Ascending aorta (tissue), 2 donors: Measurements from ENCODE around the gene ELOVL6. TPM values are rescaled to one million over a fixed set of nuclear protein-coding genes. Genes with fewer than 3 reads are reported as not detected.
"Not testable (repeated sequence)": the region's sequence is repeated elsewhere in the genome, so short reads cannot be mapped to it uniquely, and the experiment has no call there.

Source experiments
- DNase-seq, 2 donors: peaks; one replicate each; pipeline ENCODE4 v3.0.0-alpha.2; 2019; ENCODE audit warnings: low spot score in 2 of 2
- H3K27ac ChIP-seq, 2 donors: fragments of 200-600 bp; sonication (generic); one replicate each; pipeline ENCODE4 v1.5.1; 2016 to 2017; ENCODE audit warnings: mild to moderate bottlenecking in 1 of 2
- H3K27me3 ChIP-seq: fragments of 200-600 bp; sonication (generic); one replicate; pipeline ENCODE4 v1.5.1; 2017
- H3K36me3 ChIP-seq, 2 donors: fragments of 200-600 bp; sonication (generic); one replicate each; pipeline ENCODE4 v1.5.1; 2016
- H3K4me1 ChIP-seq, 2 donors: fragments of 200-600 bp; sonication (generic); one replicate each; pipeline ENCODE4 v1.5.1; 2016 to 2017; ENCODE audit warnings: mild to moderate bottlenecking in 1 of 2
- H3K4me3 ChIP-seq, 2 donors: fragments of 200-600 bp; sonication (generic); one replicate each; pipeline ENCODE4 v1.5.1; 2016 to 2017; ENCODE audit warnings: mild to moderate bottlenecking in 1 of 2
- H3K9me3 ChIP-seq, 2 donors: fragments of 200-600 bp; sonication (generic); one replicate each; pipeline ENCODE4 v1.5.1; 2016
- intact Hi-C: fragments of 100-400 bp; cut with DNase I; formaldehyde crosslinking; loops from one replicate; pipeline ENCODE4 v1.15.1; 2023
- total RNA-seq: library from RNA; depleted of rRNA; stranded (reverse); fragments of >200 nt; gene quantifications from one replicate; pipeline ENCODE4 v1.1.0, GENCODE V29; 2016
- TF ChIP-seq, protein P1 (sequence below), 3 experiments: fragments of 200-600 bp in 2 of 3; fragments of 450-650 bp in 1 of 3; sonication (generic) in 2 of 3; IDR thresholded peaks; one replicate each; pipeline ENCODE4 v1.5.1; 2016 to 2019; ENCODE audit warnings: antibody characterized with exemption in 3 of 3, mild to moderate bottlenecking in 1 of 3, moderate library complexity in 1 of 3

Gene ELOVL6
- total RNA-seq, 1 donor from 2014 or later: 0.64 TPM

DNA sequence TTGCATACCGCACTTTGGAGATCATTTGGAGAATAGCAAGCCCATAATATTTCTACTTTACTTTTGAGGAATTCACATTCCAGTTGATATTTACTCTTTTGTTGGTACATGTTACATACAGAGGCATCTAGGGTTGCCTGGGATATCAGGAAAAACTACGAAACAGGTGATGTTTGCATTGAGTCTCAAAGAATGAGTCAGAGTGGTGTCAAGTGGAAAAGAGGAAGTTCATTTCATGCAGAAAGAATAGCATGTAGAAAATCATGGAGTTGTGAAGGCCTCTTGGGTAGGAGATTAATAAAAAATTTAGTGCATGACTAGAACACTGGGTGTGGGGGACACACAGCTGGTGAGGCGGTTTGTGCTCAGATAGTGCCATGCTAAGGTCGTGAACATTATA is 33.5 kb upstream of the ELOVL6 start:
- Histone ChIP-seq H3K4me1 (no peaks in the 10 kb centered on the region), H3K27ac (no peak overlapping the region), H3K36me3 (no peaks in the 10 kb centered on the region), H3K27me3 (no peaks in the 10 kb centered on the region), H3K4me3 (no peak overlapping the region), H3K9me3 (no peaks in the 10 kb centered on the region)
- TF ChIP-seq, protein P1, sequence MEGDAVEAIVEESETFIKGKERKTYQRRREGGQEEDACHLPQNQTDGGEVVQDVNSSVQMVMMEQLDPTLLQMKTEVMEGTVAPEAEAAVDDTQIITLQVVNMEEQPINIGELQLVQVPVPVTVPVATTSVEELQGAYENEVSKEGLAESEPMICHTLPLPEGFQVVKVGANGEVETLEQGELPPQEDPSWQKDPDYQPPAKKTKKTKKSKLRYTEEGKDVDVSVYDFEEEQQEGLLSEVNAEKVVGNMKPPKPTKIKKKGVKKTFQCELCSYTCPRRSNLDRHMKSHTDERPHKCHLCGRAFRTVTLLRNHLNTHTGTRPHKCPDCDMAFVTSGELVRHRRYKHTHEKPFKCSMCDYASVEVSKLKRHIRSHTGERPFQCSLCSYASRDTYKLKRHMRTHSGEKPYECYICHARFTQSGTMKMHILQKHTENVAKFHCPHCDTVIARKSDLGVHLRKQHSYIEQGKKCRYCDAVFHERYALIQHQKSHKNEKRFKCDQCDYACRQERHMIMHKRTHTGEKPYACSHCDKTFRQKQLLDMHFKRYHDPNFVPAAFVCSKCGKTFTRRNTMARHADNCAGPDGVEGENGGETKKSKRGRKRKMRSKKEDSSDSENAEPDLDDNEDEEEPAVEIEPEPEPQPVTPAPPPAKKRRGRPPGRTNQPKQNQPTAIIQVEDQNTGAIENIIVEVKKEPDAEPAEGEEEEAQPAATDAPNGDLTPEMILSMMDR (IDR thresholded peaks at IDR 0.05): no peak
- intact Hi-C loops: no loop called here
- DNase-seq: no peak

- no peaks in the 10 kb centered on the region for H3K27me3 ChIP-seq
- no peak for DNase-seq
- TF ChIP-seq, protein P1 (IDR thresholded peaks at IDR 0.05): no peak
- intact Hi-C loops: no loop called here
- H3K4me1 ChIP-seq: no peaks in the 10 kb centered on the region
- H3K9me3 ChIP-seq: no peaks in the 10 kb centered on the region
- H3K4me3 ChIP-seq: no peak overlapping the region
- no peak overlapping the region for H3K27ac ChIP-seq
- no peaks in the 10 kb centered on the region for H3K36me3 ChIP-seq
Measured at GRCh38 chr4:110229266-110229665, 30.9 kb upstream of the ELOVL6 start.

GRCh38 chr4:110224812-110225211 is 26.4 kb upstream of the ELOVL6 start:
- no peak overlapping the region for H3K27ac ChIP-seq
- no peaks in the 10 kb centered on the region for H3K36me3 ChIP-seq
- intact Hi-C loops: no loop called here
- TF ChIP-seq, protein P1 (IDR thresholded peaks at IDR 0.05): no peak
- no peak overlapping the region for H3K4me3 ChIP-seq
- DNase-seq: no peak
- H3K27me3 ChIP-seq: no peaks in the 10 kb centered on the region
- H3K9me3 ChIP-seq: no peaks in the 10 kb centered on the region
- H3K4me1 ChIP-seq: no peaks in the 10 kb centered on the region

DNA sequence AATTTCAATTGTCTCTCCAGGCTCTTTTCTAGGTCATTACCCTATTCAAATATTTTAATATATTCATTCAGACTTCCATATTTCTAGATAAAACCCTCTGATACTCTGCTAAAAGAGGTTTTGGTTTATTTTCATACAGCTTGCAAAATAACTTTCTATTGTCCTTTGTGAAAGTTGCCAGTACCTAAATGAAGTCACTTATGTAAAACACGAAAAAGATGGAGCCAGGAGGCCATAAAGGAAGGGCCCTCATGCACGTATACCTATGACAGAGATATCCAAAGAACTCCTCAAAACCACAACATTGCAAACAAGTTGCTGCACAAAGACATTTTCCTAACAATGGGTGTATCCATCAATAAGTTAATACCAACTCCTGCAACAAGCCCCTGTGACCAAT is 25.7 kb upstream of the ELOVL6 start:
- H3K9me3 ChIP-seq: peaks cover 0 to under 1% of the 10 kb centered on the region in 2 donors
- intact Hi-C loops: no loop called here
- H3K4me3 ChIP-seq: no peak overlapping the region
- H3K4me1 ChIP-seq: no peaks in the 10 kb centered on the region
- no peak overlapping the region for H3K27ac ChIP-seq
- no peak for DNase-seq
- no peaks in the 10 kb centered on the region for H3K27me3 ChIP-seq
- TF ChIP-seq, protein P1 (IDR thresholded peaks at IDR 0.05): no peak
- H3K36me3 ChIP-seq: no peaks in the 10 kb centered on the region

DNA sequence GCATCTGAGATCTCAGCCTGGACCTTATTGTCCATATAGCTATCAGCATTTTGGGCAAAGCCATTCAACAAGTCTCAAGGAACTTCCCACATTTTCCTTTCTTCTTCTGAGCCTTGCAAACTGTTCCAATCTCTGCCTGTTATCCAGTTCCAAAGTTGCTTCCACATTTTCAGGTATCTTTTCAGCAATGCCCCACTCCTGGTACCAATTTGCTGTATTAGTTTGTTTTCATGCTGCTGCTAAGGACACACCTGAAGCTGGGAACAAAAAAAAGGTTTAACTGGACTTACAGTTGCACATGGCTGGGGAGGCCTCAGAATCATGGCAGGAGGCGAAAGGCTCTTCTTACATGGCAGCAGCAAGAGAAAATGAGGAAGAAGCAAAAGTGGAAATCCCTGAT is 20.5 kb upstream of the ELOVL6 start:
- DNase-seq, intact Hi-C loops, H3K27ac ChIP-seq, H3K9me3 ChIP-seq, H3K4me1 ChIP-seq, H3K4me3 ChIP-seq, H3K36me3 ChIP-seq, H3K27me3 ChIP-seq: not testable (repeated sequence)

GRCh38 chr4:110217181-110217580 is 18.8 kb upstream of the ELOVL6 start:
- intact Hi-C loops, H3K4me3 ChIP-seq, H3K4me1 ChIP-seq, DNase-seq, H3K9me3 ChIP-seq, H3K27me3 ChIP-seq, H3K36me3 ChIP-seq, H3K27ac ChIP-seq: not testable (repeated sequence)

GRCh38 chr4:110216129-110216528 is 17.7 kb upstream of the ELOVL6 start:
- Histone ChIP-seq H3K4me1 (no peaks in the 10 kb centered on the region), H3K36me3 (no peaks in the 10 kb centered on the region), H3K9me3 (peaks cover 0 to 4% of the 10 kb centered on the region in 2 donors), H3K27ac (no peak overlapping the region), H3K27me3 (no peaks in the 10 kb centered on the region), H3K4me3 (no peak overlapping the region)
- intact Hi-C loops: no loop called here
- DNase-seq: no peak
- TF ChIP-seq, protein P1 (IDR thresholded peaks at IDR 0.05): no peak
